Fibroblast of skin of left biceps (primary cell): Measurements from ENCODE around the gene NAT8L.

Experiments used
- DNase-seq, 2 experiments: peaks; one replicate each; pipeline ENCODE4 v3.0.0-alpha.2; 2013; ENCODE audit warnings: low read depth in 2 of 2

The NAT8L gene

GRCh38 chr4:2045518-2045951, 13.6 kb upstream of the NAT8L start:
- DNase-seq, result no peak

GRCh38 chr4:2046031-2046961, 12.8 kb upstream of the NAT8L start:
- DNase-seq, result no peak

GRCh38 chr4:2047031-2047660, 12.0 kb upstream of the NAT8L start:
- DNase-seq, result no peak

GRCh38 chr4:2047781-2048581, 11.1 kb upstream of the NAT8L start:
- DNase-seq, result no peak

GRCh38 chr4:2048831-2049230, 10.3 kb upstream of the NAT8L start:
- no peak for DNase-seq

- DNase-seq, result no peak
Observed at GRCh38 chr4:2049381-2049780, 9.7 kb upstream of the NAT8L start.

GRCh38 chr4:2049811-2050210, 9.3 kb upstream of the NAT8L start:
- DNase-seq, result no peak

GRCh38 chr4:2051086-2051485, 8.0 kb upstream of the NAT8L start:
- no peak for DNase-seq

GRCh38 chr4:2054217-2054616, 4.9 kb upstream of the NAT8L start:
- no peak for DNase-seq

- no peak for DNase-seq
Observed at GRCh38 chr4:2057382-2058065, 1.6 kb upstream of the NAT8L start.

- DNase-seq, result no peak
Observed at GRCh38 chr4:2058264-2059045, 672 bp upstream of the NAT8L start.

- DNase-seq, result no peak
Observed at GRCh38 chr4:2059726-2060602, 837 bp downstream of the NAT8L start.

GRCh38 chr4:2060611-2061185, 1.6 kb downstream of the NAT8L start:
- DNase-seq, result no peak

GRCh38 chr4:2061186-2062131, 2.3 kb downstream of the NAT8L start:
- DNase-seq, result no peak

GRCh38 chr4:2062168-2062807, 3.2 kb downstream of the NAT8L start:
- no peak for DNase-seq

GRCh38 chr4:2062808-2063524, 3.8 kb downstream of the NAT8L start:
- DNase-seq, result no peak

- no peak for DNase-seq
Observed at GRCh38 chr4:2063557-2064275, 4.6 kb downstream of the NAT8L start.
